ENCODE results near the gene BPIFB2.

BPIFB2 gene

GRCh38 chr20:33020278-33021161 lies 13.0 kb downstream of the BPIFB2 start:
- no peak for TF ChIP-seq CTCF (IDR thresholded peaks at IDR 0.05; ENCODE audit: low read depth, low read length)
- DNase-seq (ENCODE audit: low read depth, low spot score), result no peak
- H3K4me3 ChIP-seq (ENCODE audit: low read depth, low read length), result no peak overlapping the region
- in situ Hi-C loops (cut with HindIII; ENCODE audit: low sequenced_read_pairs), result no loop called here

GRCh38 chr20:33021879-33022278 lies 14.4 kb downstream of the BPIFB2 start:
- DNase-seq (ENCODE audit: low read depth, low spot score), result no peak
- H3K4me3 ChIP-seq (ENCODE audit: low read depth, low read length), result no peak overlapping the region
- no peak for TF ChIP-seq CTCF (IDR thresholded peaks at IDR 0.05; ENCODE audit: low read depth, low read length)
- in situ Hi-C loops (cut with HindIII; ENCODE audit: low sequenced_read_pairs), result no loop called here

- H3K4me3 ChIP-seq (ENCODE audit: low read depth, low read length), result no peak overlapping the region
- DNase-seq (ENCODE audit: low read depth, low spot score), result no peak
- TF ChIP-seq CTCF (IDR thresholded peaks at IDR 0.05; ENCODE audit: low read depth, low read length), result no peak
- in situ Hi-C loops (cut with HindIII; ENCODE audit: low sequenced_read_pairs), result no loop called here
Measured at GRCh38 chr20:33022289-33022688, 14.8 kb downstream of the BPIFB2 start.

- TF ChIP-seq CTCF (IDR thresholded peaks at IDR 0.05; ENCODE audit: low read depth, low read length), result no peak
- no peak for DNase-seq (ENCODE audit: low read depth, low spot score)
- no peak overlapping the region for H3K4me3 ChIP-seq (ENCODE audit: low read depth, low read length)
- in situ Hi-C loops (cut with HindIII; ENCODE audit: low sequenced_read_pairs), result no loop called here
Measured at GRCh38 chr20:33022694-33023438, 15.4 kb downstream of the BPIFB2 start.

GRCh38 chr20:33023439-33024242 lies 16.1 kb downstream of the BPIFB2 start:
- no peak for DNase-seq (ENCODE audit: low read depth, low spot score)
- in situ Hi-C loops (cut with HindIII; ENCODE audit: low sequenced_read_pairs), result no loop called here
- no peak overlapping the region for H3K4me3 ChIP-seq (ENCODE audit: low read depth, low read length)
- no peak for TF ChIP-seq CTCF (IDR thresholded peaks at IDR 0.05; ENCODE audit: low read depth, low read length)

GRCh38 chr20:33024243-33024560 lies 16.7 kb downstream of the BPIFB2 start:
- DNase-seq (ENCODE audit: low read depth, low spot score), result no peak
- in situ Hi-C loops (cut with HindIII; ENCODE audit: low sequenced_read_pairs), result no loop called here
- TF ChIP-seq CTCF (IDR thresholded peaks at IDR 0.05; ENCODE audit: low read depth, low read length), result no peak
- no peak overlapping the region for H3K4me3 ChIP-seq (ENCODE audit: low read depth, low read length)

All from astrocyte of the spinal cord (primary cell).